MCF 10A (cell line): ENCODE measurements around the gene IGSF8. TPM values are rescaled to one million over a fixed set of nuclear protein-coding genes. Genes with fewer than 3 reads are reported as not detected.

ENCODE experiments used
- BruUV-seq: library from RNA; stranded (reverse); fragments of 400-500 nt; replicated peaks from 2 replicates; lab custom pipeline; 2021; lab: Mats Ljungman, UMichigan
- CTCF ChIA-PET: fragments of 300-600 bp; sonication (Branson Sonifier 250); formaldehyde crosslinking; extraction: SDS; loops from one replicate; lab custom pipeline; 2021; ENCODE audit warnings: antibody characterized with exemption, inconsistent platforms; lab: Yijun Ruan, JAX
- POLR2A ChIA-PET: fragments of 300-600, 350-650 bp; sonication (Branson Sonifier 250); formaldehyde crosslinking; extraction: SDS; loops from one replicate; lab custom pipeline; 2020; ENCODE audit warnings: antibody characterized with exemption, inconsistent platforms; lab: Yijun Ruan, JAX
- DNase-seq: peaks from one replicate; pipeline ENCODE4 v3.0.0-alpha.2; 2018; ENCODE audit not compliant: unreplicated experiment
- H3K27ac Mint-ChIP-seq: one replicate; pipeline ENCODE4 v1.8.0; 2022; ENCODE audit warnings: mild to moderate bottlenecking, low read depth, mixed read lengths; ENCODE audit not compliant: unreplicated experiment
- H3K27me3 Mint-ChIP-seq: one replicate; pipeline ENCODE4 v1.8.0; 2022; ENCODE audit warnings: mixed read lengths; ENCODE audit not compliant: insufficient read depth, unreplicated experiment
- H3K36me3 Mint-ChIP-seq: one replicate; pipeline ENCODE4 v1.8.0; 2022; ENCODE audit warnings: mild to moderate bottlenecking, moderate library complexity, mixed read lengths; ENCODE audit not compliant: insufficient read depth, unreplicated experiment
- H3K4me1 Mint-ChIP-seq: one replicate; pipeline ENCODE4 v1.8.0; 2022; ENCODE audit warnings: mixed read lengths; ENCODE audit not compliant: insufficient read depth, unreplicated experiment
- H3K4me3 Mint-ChIP-seq: one replicate; pipeline ENCODE4 v1.8.0; 2022; ENCODE audit warnings: mild to moderate bottlenecking, moderate library complexity, mixed read lengths; ENCODE audit not compliant: unreplicated experiment
- H3K9me3 Mint-ChIP-seq: one replicate; pipeline ENCODE4 v1.8.0; 2022; ENCODE audit warnings: mixed read lengths; ENCODE audit not compliant: unreplicated experiment
- CTCF ChIP-seq: fragments of 200-600 bp; IDR thresholded peaks from one replicate; pipeline ENCODE4 v1.8.0; 2022; ENCODE audit warnings: antibody characterized with exemption, mild to moderate bottlenecking; ENCODE audit not compliant: unreplicated experiment
- intact Hi-C: fragments of 100-400 bp; cut with micrococcal nuclease; formaldehyde crosslinking; loops from 2 replicates; pipeline ENCODE4 v1.14.1; 2022
- total RNA-seq: library from RNA; stranded (reverse); gene quantifications from 2 replicates; pipeline ENCODE4 v1.2.3, GENCODE V29; 2022

The IGSF8 gene
- total RNA-seq, 1 experiment from 2014 or later, result 13.8 TPM

- peak; percentile 82 for DNase-seq
- intact Hi-C loops, result loop anchor here (1.0 kb wide), 3 partner anchors 166 to 330 kb away; no protein-coding TSS in a partner anchor
- ChIA-PET CTCF (interaction anchor here (0.6 to 37.7 kb wide), 74 partner anchors 11 to 1031 kb away, joined by 3 to 1546 read pairs (median 5); partner anchors contain the start of genes CASQ1, IGSF8, KCNJ10 and KCNJ9), POLR2A (interaction anchor here (0.6 to 3.0 kb wide), 10 partner anchors 10 to 953 kb away, joined by 3 to 15 read pairs (median 5); partner anchors contain the start of genes DCAF8, IGSF8 and PEX19)
- TF ChIP-seq CTCF, result peak; percentile 96
- Mint-ChIP-seq H3K4me1 (peaks cover 5% of the 10 kb centered on the region), H3K27me3 (peaks cover 24% of the 10 kb centered on the region), H3K9me3 (no peaks in the 10 kb centered on the region), H3K27ac (no peak overlapping the region), H3K36me3 (peaks cover 2% of the 10 kb centered on the region), H3K4me3 (no peak overlapping the region)
- no TSS peak for BruUV-seq
These were observed 12.5 kb downstream of the IGSF8 start for GRCh38 chr1:160085686-160086455.

GRCh38 chr1:160084771-160085321 is 13.6 kb downstream of the IGSF8 start:
- intact Hi-C loops, result loop anchor here (1.0 kb wide), 3 partner anchors 167 to 331 kb away; no protein-coding TSS in a partner anchor
- no TSS peak for BruUV-seq
- ChIA-PET CTCF (interaction anchor here (0.6 to 37.7 kb wide), 45 partner anchors 12 to 951 kb away, joined by 3 to 1546 read pairs (median 5); partner anchors contain the start of genes CASQ1, IGSF8, KCNJ10 and KCNJ9), POLR2A (interaction anchor here (1.3 to 3.0 kb wide), 4 partner anchors 11 to 200 kb away, joined by 5 to 15 read pairs (median 6); partner anchors contain the start of genes DCAF8 and PEX19)
- peaks cover 5% of the 10 kb centered on the region for H3K4me1 Mint-ChIP-seq
- H3K36me3 Mint-ChIP-seq, result no peaks in the 10 kb centered on the region
- H3K4me3 Mint-ChIP-seq, result no peak overlapping the region
- no peak overlapping the region for H3K27ac Mint-ChIP-seq
- no peak for TF ChIP-seq CTCF
- H3K27me3 Mint-ChIP-seq, result peaks cover 34% of the 10 kb centered on the region
- no peak for DNase-seq
- H3K9me3 Mint-ChIP-seq, result no peaks in the 10 kb centered on the region

DNA sequence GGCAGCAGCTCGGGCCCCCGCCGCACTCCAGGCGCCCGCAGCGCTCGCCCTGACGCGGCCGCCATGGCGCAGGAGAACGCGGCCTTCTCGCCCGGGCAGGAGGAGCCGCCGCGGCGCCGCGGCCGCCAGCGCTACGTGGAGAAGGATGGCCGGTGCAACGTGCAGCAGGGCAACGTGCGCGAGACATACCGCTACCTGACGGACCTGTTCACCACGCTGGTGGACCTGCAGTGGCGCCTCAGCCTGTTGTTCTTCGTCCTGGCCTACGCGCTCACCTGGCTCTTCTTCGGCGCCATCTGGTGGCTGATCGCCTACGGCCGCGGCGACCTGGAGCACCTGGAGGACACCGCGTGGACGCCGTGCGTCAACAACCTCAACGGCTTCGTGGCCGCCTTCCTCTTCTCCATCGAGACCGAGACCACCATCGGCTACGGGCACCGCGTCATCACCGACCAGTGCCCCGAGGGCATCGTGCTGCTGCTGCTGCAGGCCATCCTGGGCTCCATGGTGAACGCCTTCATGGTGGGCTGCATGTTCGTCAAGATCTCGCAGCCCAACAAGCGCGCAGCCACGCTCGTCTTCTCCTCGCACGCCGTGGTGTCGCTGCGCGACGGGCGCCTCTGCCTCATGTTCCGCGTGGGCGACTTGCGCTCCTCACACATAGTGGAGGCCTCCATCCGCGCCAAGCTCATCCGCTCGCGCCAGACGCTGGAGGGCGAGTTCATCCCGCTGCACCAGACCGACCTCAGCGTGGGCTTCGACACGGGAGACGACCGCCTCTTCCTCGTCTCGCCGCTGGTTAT is 14.2 kb downstream of the IGSF8 start:
- no peak for DNase-seq
- H3K9me3 Mint-ChIP-seq, result no peaks in the 10 kb centered on the region
- CTCF ChIA-PET, result interaction anchor here (1.0 to 49.6 kb wide), 22 partner anchors 3 to 208 kb away, joined by 3 to 1546 read pairs (median 12); partner anchors contain the start of genes CASQ1, IGSF8, KCNJ10 and KCNJ9
- POLR2A ChIA-PET, result interaction anchor here (2.2 kb wide), 1 partner anchor 11 kb away, joined by 15 read pairs; no protein-coding TSS in a partner anchor
- peaks cover 41% of the 10 kb centered on the region for H3K27me3 Mint-ChIP-seq
- no TSS peak for BruUV-seq
- intact Hi-C loops, result no loop called here
- no peaks in the 10 kb centered on the region for H3K36me3 Mint-ChIP-seq
- TF ChIP-seq CTCF, result peak; percentile 49
- H3K4me3 Mint-ChIP-seq, result no peak overlapping the region
- H3K4me1 Mint-ChIP-seq, result peaks cover 5% of the 10 kb centered on the region
- no peak overlapping the region for H3K27ac Mint-ChIP-seq
